Raji (cell line): Measurements from ENCODE around the gene NPHP4.

Experiments
- POLR2A ChIP-seq: IDR thresholded peaks from 2 replicates; pipeline ENCODE4 v1.6.1; 2011; ENCODE audit warnings: low read depth, low read length, control low read depth; ENCODE audit not compliant: insufficient read depth

The NPHP4 gene

DNA sequence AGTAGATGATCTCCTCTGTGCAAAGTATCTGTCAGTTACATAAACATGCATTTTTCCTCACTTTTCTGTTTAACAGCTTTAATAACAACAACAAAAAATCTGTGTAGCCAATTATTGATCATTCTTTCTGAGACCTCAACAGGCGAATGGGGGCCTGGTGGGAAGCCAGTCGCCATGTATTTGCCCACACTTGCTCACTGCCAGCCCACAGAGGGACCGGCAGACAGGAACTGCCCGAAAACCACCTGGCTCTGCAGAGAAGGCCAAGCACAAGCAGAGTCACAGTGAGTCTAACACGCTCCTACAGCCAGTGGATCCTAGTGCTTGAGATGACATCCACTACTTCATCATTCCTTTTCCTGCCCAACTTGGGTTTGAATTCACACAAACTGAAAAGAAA, 56.1 kb downstream of the NPHP4 start:
- no peak for TF ChIP-seq POLR2A

DNA sequence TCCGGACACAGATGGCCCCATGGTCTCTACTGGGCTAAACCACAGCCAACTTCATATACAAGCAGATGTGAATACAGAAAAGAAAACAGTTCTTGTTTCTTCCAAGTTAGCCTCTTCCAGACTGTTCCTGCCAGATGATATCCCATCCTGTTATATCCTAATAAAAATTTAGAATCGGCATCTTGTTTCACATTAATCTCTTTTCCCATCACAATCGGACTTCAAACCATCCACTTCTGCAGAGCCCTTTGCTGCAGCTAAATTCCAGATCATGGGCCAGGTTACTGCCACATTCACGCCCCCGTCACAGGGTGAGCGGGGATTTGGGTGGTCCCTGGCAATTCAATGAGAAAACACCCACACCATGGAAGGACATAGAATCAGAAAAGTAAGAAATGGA, 57.2 kb downstream of the NPHP4 start:
- no peak for TF ChIP-seq POLR2A

DNA sequence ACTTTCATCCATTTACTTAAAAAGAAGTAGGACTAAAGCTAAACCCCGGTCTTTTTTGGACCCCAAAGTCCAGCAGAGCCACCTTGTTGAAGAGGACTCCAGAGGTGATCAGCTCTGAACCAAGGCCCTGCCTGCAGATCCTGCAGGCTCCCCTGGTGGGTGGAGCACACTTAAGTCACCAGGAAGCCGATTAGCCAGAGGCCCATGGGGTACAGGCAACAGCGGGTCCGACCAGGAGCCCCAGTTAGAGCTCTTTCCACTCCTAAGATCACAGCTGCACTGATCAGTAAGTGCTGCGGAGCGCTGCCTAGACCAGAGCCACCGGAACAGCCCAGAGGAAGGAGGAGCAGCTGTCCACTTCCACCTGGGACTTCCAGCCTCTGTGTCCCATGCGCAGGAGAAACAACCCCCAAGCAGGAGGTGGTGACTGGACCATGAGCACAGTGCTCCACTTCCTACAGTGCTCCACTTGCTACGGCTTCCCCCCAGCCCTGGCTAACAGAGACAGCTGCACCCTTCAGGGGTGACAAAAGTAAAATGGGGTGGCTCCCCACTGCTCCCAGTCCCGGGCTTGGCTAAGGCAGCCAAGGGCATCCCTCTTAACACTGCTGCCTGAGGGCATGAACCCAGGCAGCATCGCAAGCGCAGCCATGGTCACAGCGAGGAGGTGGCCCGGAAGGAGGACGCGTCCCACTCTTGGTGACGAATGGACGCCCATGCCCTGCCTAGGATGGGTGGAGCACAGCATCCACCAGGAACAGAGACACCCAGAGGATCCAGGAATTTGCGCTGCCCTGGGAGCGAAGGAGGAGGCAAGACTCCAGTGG, 58.0 kb downstream of the NPHP4 start:
- TF ChIP-seq POLR2A = no peak

DNA sequence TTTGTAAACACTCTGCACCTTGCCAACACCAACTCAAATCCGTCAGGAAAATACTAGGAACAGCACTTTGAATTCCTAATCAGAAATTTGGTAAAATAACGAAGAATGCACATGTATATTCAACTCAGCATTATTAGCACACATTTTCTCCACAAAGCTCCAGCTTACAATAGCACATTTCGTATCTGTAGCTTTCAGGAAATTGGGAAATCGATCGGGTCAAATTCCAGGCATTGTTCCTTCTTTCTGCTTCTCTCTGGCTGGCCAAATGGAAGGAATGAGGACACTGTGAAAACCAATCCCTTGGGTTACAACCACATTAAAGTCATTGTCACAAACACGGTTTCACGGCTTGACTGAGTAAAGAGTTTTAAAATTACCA, 58.6 kb downstream of the NPHP4 start:
- no peak for TF ChIP-seq POLR2A

DNA sequence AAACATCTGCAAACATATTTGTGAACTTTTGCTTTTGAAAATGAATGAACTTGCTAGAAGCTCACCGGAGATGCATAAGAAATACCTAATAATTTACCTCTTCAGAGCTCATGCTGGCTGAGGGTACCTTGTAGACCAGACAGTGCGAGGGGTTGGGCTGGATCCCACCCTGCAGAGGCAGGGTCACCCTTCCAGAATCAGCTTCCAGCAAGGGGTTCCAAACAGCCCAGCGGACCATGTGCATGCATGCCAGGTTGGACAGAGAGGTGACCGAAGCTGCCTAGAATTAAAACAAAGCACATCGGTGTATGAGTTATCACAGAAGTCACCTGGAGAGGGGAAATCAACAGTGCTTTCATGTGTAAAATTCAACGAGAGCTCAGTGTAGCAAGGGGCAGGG, 59.2 kb downstream of the NPHP4 start:
- no peak for TF ChIP-seq POLR2A

DNA sequence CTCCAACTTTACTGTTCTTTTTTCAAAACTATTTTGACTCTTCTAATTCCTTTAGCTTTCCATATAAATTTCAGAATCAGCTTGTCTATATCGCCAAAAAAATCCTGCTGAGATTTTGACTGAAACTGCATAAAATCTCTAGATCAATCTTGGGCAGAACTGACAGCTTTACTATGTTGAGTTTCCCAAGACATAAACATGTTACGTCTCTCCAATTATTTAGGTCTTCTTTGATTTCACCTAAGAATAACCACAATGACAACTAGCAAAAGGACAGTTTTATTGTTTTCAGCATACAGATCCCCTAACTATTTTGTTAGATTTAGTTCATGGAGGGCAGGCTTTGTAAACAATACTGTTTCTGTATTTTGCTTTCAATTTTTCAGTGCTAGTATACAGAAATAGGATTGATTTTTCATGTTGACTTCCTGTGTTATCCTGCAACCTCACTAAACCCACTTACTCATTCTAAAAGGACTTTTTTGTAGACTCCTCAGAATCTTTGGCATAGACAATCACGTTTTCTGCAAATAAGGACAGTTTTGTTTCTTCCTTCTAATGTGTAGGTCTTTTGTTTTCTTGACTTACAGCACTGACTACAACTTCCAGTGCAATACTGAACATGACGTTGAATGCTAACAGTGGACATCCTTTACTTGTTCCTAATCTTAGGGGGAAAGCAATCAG, 63.4 kb downstream of the NPHP4 start:
- TF ChIP-seq POLR2A = no peak

DNA sequence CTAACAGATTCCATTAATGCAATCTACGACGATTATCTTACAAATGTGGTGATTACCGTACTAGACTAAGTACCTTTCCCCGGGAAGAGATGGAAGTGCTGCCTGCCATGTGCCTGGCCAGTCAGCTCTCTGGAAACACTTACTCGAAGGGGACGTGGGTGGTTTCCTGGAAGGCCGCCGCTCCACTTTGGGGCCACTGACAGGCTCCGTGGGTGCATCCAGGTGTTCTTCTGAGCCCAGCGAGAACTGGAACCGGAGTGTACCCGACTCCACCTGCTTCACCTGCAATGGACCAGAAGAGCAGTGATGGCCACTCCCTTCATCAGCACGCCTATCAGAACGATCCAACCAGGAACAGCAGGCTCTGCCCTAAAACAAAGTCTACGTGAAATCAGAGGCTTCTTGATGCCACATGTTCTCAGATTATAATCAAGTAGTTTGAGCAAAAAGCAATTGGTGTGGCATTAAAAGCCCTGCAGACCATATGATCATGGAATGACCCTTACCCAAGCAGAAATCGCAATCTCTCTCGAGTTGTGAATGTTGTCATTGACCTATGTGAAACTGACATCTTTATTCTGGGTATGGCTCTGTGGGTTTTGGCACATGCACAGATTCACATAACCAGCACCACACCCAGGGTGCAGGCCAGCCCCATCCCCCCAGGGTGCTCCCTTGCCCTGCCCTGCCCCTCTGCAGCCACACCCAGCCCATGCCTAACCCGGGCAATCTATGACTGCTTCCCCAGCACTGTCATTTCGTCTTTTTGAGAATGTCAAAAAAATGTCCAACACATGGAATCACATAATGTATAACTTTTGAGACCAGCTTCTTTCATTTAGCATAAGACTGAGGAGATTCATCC, 64.5 kb downstream of the NPHP4 start:
- TF ChIP-seq POLR2A = no peak

DNA sequence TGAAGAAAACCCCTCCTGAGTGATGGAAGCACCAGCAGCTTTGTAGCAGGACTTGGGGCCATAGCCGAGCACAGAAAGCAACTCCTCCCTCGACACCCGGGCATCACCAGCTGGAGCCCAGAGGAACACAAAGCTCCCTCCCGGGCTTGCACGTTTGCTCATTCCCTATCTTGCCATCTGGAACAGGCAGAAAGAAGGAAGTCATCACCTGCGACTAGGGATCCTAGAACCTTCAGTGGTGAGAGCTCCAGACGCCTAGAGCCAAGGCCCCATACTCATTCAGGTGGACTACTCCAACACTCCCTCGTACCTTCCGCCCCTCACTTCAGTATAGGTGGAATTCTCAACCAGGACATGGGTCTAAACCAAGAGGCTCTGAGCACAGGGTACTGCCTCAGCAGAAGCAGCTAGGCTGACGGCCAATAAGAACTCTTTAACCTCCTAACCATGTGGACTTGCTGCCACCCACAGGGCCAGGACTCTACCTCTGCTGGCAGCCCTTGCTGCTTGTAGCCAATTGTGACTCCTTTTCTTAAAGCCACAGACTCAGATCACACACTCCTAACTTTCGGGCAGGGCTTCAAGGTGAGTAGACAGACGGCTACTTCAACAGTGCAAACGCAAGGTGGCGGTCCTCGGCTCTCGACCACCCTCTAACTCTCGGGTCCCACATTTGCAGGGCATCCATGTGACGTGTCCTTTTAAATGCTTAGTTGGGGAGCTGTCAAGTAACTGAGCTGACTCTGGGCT, 65.4 kb downstream of the NPHP4 start:
- TF ChIP-seq POLR2A = no peak

DNA sequence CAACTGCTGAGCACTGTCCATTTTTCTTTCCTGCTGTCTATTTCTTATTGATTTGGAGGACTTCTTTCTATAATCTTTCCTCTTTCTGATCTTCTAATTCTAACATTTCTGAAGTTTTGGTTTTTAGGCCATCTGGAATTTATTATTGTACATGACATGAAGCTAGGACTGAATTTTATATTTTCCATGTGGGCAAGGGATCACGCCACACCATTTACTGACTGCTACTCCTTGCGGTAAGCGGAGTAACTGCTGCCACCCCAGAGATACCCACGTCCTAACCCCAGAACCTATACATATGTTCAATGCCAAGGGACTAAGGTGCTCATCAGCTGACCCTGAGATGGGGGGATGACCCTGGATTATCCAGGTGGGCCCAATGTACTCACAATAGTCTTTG, 70.6 kb downstream of the NPHP4 start:
- TF ChIP-seq POLR2A = no peak

DNA sequence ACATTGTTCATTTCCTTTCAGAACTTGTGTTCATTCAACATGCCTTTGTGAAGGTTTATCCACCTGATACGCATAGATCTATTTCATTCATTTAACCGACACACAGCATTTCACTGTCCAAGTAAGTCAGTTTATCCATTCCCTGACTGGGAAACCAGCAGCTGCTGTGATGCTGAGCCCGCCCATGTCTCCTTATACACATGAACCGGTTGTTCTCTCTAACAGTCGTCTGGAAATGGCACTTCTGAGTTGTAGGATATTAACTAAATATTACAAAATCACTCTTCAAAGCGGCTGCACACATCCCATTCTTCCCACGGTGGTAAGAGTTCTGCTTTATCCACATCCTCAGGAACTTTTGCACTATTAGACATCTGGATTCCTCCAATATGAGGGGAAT, 71.1 kb downstream of the NPHP4 start:
- TF ChIP-seq POLR2A = no peak

DNA sequence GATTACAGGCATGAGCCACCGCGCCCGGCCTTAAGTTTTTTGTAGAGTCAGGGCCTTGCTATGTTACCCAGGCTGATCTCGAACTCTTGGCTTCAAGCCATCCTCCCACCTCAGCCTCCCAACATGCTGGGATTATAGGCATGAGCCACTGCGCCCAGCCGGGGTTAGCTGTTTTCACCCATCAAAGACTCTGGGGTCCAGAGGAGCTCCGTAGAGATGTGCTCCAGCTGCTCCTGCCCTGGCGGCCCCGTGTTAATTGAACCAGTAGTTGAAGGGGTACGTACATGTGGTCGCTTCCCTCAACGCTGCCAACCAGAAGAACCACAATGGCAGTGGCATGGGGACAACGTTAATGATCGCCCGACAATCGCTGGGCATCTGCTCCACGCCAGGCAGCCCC, 72.0 kb downstream of the NPHP4 start:
- no peak for TF ChIP-seq POLR2A

DNA sequence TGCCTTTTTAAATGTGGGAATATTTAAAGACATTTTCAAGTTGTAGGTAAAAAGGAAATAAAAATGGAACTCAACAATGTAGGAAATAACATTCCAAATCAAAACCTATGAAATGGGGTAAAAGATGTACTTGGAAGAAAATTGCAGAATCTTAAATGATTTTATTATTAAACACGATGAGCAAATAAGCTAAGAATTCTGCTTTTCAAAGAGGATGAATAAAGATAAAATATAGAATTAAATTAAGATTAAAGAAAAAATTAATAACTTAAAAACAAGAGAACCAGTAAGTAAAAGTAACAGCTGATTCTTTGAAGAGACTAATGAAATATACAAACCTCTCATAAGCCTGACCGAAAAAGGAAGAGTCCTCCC, 74.0 kb downstream of the NPHP4 start:
- no peak for TF ChIP-seq POLR2A

DNA sequence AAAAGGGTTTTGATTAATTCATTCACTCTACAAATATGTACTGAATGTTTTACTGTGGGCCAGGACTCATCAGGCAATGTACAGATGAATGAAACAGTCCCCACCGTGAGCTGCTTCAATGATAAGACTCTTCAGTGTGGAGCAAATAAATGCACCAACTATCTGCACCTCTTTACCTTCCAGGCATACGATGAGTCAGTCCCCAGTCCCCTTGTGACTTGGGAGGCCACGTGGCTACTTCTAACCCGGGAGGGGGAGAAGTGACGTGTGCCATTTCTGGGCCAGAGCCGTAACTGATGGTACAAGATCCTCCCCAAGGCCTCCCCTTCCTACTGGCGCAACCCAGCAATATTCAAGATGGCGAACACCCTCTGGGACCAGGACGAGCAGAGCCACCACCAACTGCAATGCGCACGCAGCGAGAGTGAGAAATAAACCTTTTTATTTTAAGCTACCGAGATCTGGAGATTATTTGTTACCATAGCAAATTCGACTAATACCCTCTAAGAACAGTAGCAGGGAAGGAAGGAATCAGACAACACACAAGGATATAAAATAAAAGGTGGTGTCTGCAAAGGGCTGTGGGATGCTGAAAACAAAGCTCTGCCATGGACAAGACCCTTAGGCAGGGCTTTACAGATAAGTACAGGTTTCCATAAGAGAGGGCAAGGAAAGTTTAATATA, 74.5 kb downstream of the NPHP4 start:
- TF ChIP-seq POLR2A = no peak

DNA sequence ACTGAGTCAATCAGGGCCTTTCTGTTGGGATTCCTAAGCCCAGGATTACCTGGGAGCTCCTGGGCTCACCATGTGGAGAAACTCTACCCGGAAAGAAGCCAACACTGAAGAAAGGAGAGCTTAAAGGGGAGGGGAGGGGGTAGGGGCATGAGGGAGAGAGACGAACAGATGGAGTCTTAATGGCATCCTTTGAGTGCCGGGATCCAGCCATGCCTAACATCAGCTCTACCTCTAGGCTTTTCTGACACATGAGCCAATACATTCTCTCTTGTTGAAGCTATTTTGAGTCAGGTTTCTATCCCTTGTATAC, 75.0 kb downstream of the NPHP4 start:
- TF ChIP-seq POLR2A = no peak
